GM19372 (cell line): ENCODE results near the gene ADK.

ENCODE experiments used
- ATAC-seq: cut with Tn5 transposase; IDR thresholded peaks from one replicate; pipeline ENCODE4 v1.9.1; 2021; ENCODE audit warnings: mild to moderate bottlenecking, low read depth, moderate library complexity; ENCODE audit not compliant: unreplicated experiment

The ADK gene

DNA sequence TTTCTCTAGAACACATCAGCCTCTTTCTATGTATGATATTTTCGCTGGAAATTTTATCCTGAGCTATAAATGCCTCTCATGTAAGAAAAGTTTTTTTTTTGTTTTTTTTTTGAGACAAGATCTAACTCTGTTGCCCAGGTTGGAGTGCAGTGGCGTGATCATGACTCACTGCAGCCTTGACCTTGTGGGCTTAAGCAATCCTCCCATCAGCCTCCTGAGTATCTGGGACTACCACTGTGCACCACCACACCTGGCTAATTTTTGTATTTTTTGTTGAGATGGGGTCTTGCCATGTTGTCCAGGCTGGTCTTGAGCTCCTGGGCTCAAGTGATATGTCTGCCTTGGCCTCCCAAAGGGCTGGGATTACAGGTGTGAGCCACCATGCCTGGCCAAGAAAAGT, 80.4 kb downstream of the ADK start:
- ATAC-seq = no peak

DNA sequence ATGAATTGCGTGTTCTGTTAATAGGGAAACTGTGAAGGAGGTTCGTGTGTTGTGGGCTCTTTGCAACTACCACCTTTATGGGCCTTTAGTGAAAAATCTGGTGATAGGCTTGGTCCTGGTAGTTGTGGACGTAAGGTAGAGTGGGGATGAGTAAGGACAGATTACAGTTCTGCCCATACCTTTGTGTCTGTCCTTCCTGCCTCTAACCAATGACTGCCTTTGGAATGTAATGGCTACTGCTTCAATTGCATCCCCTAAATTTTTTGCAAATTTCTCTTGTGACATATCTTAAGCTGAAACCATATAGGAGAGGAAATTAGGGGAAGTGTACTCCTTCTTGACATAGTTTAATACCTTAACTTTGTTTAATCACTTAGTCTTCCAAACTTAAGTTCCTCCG, 82.3 kb downstream of the ADK start:
- ATAC-seq = no peak

GRCh38 chr10:74234569-74234968, 83.5 kb downstream of the ADK start:
- no peak for ATAC-seq

DNA sequence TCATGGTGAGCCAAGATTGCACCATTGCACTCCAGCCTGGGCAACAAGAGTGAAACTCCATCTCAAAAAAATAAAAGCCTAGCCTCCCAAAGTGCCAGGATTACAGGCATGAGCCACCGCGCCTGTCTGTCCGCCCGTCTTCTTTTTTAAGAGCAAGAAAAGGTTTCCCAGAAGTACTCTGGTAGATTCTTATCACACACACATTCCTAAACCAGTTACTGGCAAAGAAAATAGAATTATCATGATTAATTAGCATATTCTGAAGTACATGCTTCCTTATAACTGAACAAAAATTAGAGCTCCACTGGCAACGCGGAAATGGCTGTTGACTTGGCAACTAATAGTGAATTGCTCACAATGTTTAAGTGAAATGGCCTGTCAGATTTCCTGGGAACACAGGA, 87.0 kb downstream of the ADK start:
- no peak for ATAC-seq

DNA sequence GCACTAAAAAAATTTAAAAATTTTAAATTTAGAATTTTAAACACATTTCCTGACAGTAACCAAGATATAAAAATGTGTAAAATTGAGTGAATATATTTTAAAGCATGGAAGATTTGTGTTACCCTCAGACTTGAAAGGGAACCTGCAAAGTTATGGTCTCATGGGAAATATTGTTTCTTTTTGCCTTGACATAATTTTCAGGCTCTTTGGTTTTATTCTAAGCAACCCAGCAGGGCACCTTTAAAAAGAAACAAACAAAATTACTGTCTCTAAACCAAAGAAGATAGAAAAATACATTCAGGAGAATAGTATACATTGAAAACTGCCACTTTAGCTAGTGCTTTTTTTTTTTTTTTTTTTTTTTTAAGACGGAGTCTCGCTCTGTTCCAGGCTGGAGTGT, 87.5 kb downstream of the ADK start:
- no peak for ATAC-seq

- ATAC-seq = no peak
Observed at GRCh38 chr10:74243067-74243466, 92.0 kb downstream of the ADK start.

DNA sequence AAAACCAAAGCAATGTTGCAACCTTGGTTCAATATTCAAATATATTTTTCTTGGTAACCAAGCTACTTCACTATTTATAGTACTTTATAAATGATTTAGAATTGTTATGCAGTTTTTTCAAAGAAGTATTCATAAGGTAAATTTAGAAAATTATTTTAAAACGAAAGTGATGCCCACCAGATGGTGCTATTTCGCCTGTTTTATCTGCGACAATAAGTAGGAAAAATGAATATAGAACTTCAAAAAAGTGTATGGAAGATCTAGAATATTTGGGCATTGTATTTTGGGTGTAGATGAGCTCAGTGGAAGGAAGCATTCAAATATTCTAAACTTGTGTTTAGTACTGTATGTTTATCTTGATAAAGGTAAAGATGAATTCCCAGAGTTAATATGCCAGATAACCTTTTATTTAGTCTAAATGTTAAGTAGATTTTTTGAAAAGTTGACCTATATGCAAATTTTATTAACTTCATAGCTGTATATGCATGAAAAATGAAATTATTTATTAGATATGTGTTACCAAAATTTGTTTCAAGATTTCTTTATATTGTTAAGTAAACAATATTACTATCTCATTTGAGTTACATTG, 93.2 kb downstream of the ADK start:
- ATAC-seq = no peak

- no peak for ATAC-seq
Observed at GRCh38 chr10:74244807-74245206, 93.8 kb downstream of the ADK start.

- ATAC-seq = no peak
Observed at GRCh38 chr10:74246495-74246894, 95.5 kb downstream of the ADK start.

DNA sequence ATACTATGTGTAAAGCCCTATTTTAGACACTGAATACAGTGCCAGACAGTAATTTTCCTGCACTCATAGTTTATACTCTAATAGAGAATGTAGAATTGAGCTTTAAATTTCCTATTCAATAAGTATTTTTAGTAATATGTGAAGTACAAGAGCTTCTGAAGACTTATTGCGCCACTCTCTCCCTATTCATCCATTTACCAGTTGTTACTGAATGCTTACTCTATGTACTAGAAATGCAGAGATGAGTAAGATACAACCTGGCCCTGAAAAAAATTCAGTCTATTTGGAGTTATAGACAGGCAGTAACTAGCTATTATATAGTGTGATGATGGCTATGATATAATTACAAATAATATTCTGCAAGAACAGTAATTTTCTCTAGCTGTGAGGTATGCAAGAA, 98.8 kb downstream of the ADK start:
- no peak for ATAC-seq

DNA sequence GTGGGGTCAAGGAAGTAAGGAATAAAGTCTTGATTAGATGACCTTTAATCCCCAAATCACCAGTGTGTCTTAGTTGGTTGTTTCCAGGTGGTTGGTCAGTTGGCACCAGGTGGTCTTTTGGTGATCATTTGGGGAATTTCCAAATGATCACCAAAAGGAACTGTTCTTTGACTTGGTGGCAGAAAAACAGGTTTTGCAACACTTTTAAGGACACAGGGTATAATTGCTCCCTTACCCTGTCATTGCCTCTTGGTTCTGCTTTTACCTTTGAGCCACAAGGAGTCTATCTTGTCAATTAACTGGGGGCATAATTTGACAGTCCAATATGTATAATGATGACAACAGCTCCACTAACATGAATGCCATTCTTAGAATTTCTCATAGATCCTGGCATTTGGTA, 104.2 kb downstream of the ADK start:
- ATAC-seq = no peak

DNA sequence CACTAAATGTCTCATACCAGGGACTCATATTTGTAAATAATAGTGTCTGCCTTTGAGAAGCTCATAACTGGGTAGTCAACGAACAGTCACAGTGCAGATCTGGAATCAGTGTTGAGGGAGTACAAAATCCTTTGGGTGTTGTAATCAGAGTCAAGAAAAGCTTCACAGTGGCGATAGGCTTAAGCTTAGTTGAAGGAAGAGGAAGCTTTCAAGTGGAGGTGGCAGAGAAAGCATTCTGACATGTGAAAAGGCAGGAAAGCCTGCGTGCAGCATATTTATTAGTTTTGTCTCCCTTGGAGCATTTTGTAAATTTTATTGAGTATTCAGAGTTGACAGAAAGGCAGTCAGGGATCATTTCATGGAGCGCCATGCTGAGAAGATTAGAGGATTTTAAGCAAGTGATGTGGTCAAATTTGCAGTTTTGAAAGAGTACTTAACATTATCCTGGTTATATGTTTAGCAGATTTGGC, 104.9 kb downstream of the ADK start:
- ATAC-seq = no peak

DNA sequence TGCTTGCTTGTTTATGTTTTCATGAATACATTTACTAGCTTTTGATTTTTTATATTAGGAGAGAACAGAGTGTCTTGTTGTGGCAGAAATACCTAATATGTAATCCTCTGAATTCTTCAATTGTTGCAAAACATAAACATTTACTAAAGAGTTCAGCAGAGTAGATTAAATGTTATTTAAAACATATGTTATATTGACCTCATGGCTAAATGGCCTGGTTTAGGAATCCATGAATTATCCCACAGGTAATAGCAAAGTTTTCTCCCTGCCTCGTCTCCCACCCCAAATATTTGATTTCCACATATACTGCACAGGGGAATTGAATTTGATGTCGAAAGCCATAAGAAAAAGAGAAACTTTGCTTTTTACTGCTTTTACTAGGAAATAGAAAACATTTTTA, 111.8 kb downstream of the ADK start:
- no peak for ATAC-seq

DNA sequence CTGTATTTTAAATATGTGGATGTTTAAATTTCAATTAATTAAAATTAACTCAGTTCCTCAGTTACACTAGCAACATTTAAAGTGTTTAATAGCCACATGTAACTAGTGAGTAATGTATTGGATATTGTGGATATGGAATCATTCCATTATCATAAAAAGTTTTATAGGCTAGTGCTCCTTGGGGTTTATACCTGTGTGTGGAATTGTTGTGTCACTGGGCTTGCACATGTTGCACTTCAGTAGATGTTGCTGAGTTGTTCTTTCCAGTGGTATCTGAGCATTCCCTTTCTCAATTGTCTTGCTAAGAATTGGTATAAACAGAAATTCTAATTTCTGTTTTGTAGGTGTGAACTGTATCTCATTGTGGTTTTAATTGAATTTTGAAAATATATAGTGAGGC, 113.0 kb downstream of the ADK start:
- ATAC-seq = no peak

DNA sequence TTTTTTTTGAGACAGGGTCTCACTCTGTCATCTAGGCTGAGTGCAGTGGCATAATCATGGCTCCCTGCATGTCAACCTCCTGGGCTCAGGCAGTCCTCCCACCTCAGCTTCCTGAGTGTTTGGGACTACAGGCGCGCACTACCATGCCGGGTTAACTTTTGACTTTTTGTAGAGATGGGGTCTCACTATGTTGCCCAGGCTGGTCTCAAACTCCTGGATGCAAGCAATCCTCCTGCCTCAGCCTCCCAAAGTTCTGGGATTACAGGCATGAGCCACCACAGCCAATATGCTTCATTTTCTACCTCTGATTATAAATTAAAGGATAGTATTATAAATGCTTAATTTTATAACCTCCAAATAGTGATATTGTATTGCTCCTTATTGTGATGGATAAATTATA, 121.3 kb downstream of the ADK start:
- ATAC-seq = no peak

GRCh38 chr10:74275755-74276290, 124.8 kb downstream of the ADK start:
- no peak for ATAC-seq

GRCh38 chr10:74276416-74276815, 125.4 kb downstream of the ADK start:
- ATAC-seq = no peak

DNA sequence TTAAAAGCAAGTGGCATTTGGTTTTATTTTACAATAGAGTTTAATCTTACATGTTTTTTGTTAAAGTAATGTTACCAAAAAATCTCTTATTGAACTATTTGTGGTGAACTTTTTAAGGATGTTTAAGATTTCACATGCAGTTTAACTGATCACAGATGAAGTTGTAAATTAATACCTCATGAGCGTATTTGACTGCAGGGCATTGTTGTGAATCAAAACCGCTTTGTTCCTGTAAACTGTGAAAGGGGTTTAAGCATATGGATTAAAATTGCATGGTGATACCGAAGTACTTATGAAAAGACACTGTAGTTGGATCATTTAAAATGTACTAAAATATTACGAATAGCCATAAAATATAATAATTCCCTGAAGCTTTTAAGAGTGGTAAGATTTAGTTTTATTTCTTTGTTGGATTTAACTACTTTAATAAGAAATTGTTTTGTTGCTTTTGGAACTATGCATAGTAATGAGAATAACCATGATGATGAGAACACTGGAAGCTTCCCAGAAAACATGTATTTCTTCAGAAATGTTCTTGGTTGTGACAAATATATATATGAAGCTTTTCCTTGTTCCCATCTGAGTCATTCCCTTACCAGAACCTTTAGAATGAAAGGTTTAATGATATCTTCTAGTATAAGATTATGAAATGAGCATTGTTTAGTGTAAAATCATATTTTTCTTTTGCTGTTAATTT, 131.3 kb downstream of the ADK start:
- ATAC-seq = no peak

DNA sequence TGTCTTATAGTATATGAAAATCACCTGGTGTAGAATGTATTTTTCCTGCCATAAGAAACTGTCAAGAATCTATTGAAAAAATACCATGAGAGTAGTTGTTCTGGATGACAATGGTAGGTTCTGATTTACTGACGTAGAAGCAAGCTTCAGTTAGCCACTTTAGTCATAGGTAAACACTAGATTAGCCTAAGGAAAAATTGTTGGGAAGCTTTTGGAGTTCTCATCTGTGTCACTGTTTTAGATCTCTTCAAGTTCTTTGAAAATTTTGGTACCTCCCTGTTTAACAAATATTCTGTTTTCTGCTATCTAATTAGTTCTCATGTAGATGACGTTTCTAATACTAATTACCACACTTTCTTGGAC, 131.8 kb downstream of the ADK start:
- ATAC-seq = no peak

- no peak for ATAC-seq
Observed at GRCh38 chr10:74289188-74289587, 138.2 kb downstream of the ADK start.

- no peak for ATAC-seq
Observed at GRCh38 chr10:74289951-74290350, 138.9 kb downstream of the ADK start.

DNA sequence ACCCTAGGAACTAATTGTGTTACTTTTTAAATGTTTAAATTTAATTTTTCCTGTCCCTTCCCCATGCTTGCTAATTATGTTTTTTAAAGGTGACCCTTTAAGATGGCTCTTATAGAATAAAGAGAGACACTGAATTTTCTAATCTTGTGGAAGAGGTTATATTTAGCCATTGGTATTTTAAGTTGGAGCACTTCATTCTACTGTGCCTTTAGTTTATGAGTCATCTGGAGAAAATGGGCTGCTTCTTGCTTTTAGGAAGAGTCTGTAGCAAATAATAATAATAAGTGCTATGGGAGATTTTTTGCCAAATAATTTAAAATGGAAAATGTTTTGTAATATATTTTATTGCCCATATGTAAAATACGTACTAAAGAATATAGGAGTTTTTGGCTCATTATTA, 139.7 kb downstream of the ADK start:
- no peak for ATAC-seq
